Activated CD8-positive, alpha-beta T cell treated with anti-CD3 and anti-CD28 coated beads, Interleukin-2, amount 10 ng/mL, durations not matched to agents 7 days and 5 days (primary cell): ENCODE data around the gene GCGR. TPM values are rescaled to one million over a fixed set of nuclear protein-coding genes. Genes with fewer than 3 reads are reported as not detected.

Experiments used
- ATAC-seq: fragments of 150-1000 bp; cut with Tn5 transposase; one replicate; pipeline ENCODE4 v1.10.0; 2021; ENCODE audit warnings: moderate library complexity
- CTCF ChIA-PET: fragments of 350-600 bp; sonication (Branson Sonifier 250); formaldehyde crosslinking; loops from one replicate; lab custom pipeline; 2021; ENCODE audit warnings: antibody characterized with exemption; lab: Charles Lee
- POLR2A ChIA-PET: fragments of 350-600 bp; sonication (Branson Sonifier 250); formaldehyde crosslinking; loops from one replicate; lab custom pipeline; 2021; ENCODE audit warnings: antibody characterized with exemption; lab: Charles Lee
- DNase-seq: peaks from one replicate; pipeline ENCODE4 v3.0.0-alpha.2; 2020
- H3K27ac Mint-ChIP-seq: one replicate; pipeline ENCODE4 v1.8.0; 2021; ENCODE audit warnings: mild to moderate bottlenecking, mixed read lengths
- H3K27me3 Mint-ChIP-seq: one replicate; pipeline ENCODE4 v1.8.0; 2021; ENCODE audit warnings: low read depth, mixed read lengths
- H3K36me3 Mint-ChIP-seq: one replicate; pipeline ENCODE4 v1.8.0; 2021; ENCODE audit warnings: low read depth, mixed read lengths
- H3K4me1 Mint-ChIP-seq: one replicate; pipeline ENCODE4 v1.8.0; 2021; ENCODE audit warnings: low read depth, mixed read lengths
- H3K4me3 Mint-ChIP-seq: one replicate; pipeline ENCODE4 v1.8.0; 2021; ENCODE audit warnings: mild to moderate bottlenecking, mixed read lengths
- H3K9me3 Mint-ChIP-seq: one replicate; pipeline ENCODE4 v1.8.0; 2022; ENCODE audit warnings: mixed read lengths; ENCODE audit not compliant: insufficient read depth
- total RNA-seq, 2 experiments: library from RNA; stranded (reverse); gene quantifications; one replicate each; pipeline ENCODE4 v1.2.3, GENCODE V29; 2021

Gene GCGR
- total RNA-seq, 2 experiments from 2014 or later: not detected

GRCh38 chr17:81846743-81847689, 43.1 kb downstream of the GCGR start:
- Mint-ChIP-seq H3K9me3 (no peaks in the 10 kb centered on the region), H3K4me1 (no peaks in the 10 kb centered on the region), H3K27ac (no peak overlapping the region), H3K36me3 (peaks cover 54% of the 10 kb centered on the region), H3K4me3 (no peak overlapping the region), H3K27me3 (no peaks in the 10 kb centered on the region)
- ATAC-seq: no peak
- no peak for DNase-seq
- ChIA-PET CTCF (no interaction called here), POLR2A (interaction anchor here (0.9 kb wide), 1 partner anchor 12 kb away, joined by 3 read pairs; no protein-coding TSS in a partner anchor)

- no peaks in the 10 kb centered on the region for H3K9me3 Mint-ChIP-seq
- ATAC-seq: no peak
- peaks cover 2% of the 10 kb centered on the region for H3K4me1 Mint-ChIP-seq
- peaks cover 60% of the 10 kb centered on the region for H3K36me3 Mint-ChIP-seq
- no peaks in the 10 kb centered on the region for H3K27me3 Mint-ChIP-seq
- ChIA-PET POLR2A (no interaction called here), CTCF (no interaction called here)
- H3K27ac Mint-ChIP-seq: no peak overlapping the region
- DNase-seq: no peak
- no peak overlapping the region for H3K4me3 Mint-ChIP-seq
Observed at GRCh38 chr17:81849457-81849856, 45.5 kb downstream of the GCGR start.

GRCh38 chr17:81851423-81851822, 47.5 kb downstream of the GCGR start:
- POLR2A ChIA-PET: interaction anchor here (1.6 kb wide), 1 partner anchor 12 kb away, joined by 4 read pairs; no protein-coding TSS in a partner anchor
- no peak overlapping the region for H3K27ac Mint-ChIP-seq
- H3K27me3 Mint-ChIP-seq: no peaks in the 10 kb centered on the region
- CTCF ChIA-PET: no interaction called here
- DNase-seq (no peak), ATAC-seq (no peak)
- no peaks in the 10 kb centered on the region for H3K9me3 Mint-ChIP-seq
- no peak overlapping the region for H3K4me3 Mint-ChIP-seq
- peaks cover 56% of the 10 kb centered on the region for H3K36me3 Mint-ChIP-seq
- peaks cover 11% of the 10 kb centered on the region for H3K4me1 Mint-ChIP-seq

- no peak overlapping the region for H3K27ac Mint-ChIP-seq
- no peaks in the 10 kb centered on the region for H3K27me3 Mint-ChIP-seq
- H3K4me3 Mint-ChIP-seq: no peak overlapping the region
- peaks cover 53% of the 10 kb centered on the region for H3K36me3 Mint-ChIP-seq
- CTCF ChIA-PET: no interaction called here
- H3K9me3 Mint-ChIP-seq: no peaks in the 10 kb centered on the region
- POLR2A ChIA-PET: interaction anchor here (1.2 to 1.6 kb wide), 2 partner anchors 9 to 12 kb away, joined by 4 read pairs; no protein-coding TSS in a partner anchor
- H3K4me1 Mint-ChIP-seq: peaks cover 12% of the 10 kb centered on the region
- no peak for ATAC-seq
- no peak for DNase-seq
Observed at GRCh38 chr17:81852237-81852636, 48.3 kb downstream of the GCGR start.

- ChIA-PET CTCF (interaction anchor here (0.8 to 1.4 kb wide), 2 partner anchors 23 to 172 kb away, joined by 3 to 4 read pairs; partner anchors contain the start of genes ARL16, HGS and MCRIP1), POLR2A (interaction anchor here (0.6 to 1.4 kb wide), 4 partner anchors 15 to 274 kb away, joined by 3 to 7 read pairs (median 3); partner anchors contain the start of gene MCRIP1)
- Mint-ChIP-seq H3K9me3 (no peaks in the 10 kb centered on the region), H3K4me3 (no peak overlapping the region), H3K27me3 (no peaks in the 10 kb centered on the region), H3K27ac (no peak overlapping the region), H3K36me3 (peaks cover 73% of the 10 kb centered on the region), H3K4me1 (peaks cover 36% of the 10 kb centered on the region)
- no peak for ATAC-seq
- no peak for DNase-seq
Observed at GRCh38 chr17:81854974-81855774, 51.2 kb downstream of the GCGR start.

- H3K9me3 Mint-ChIP-seq: no peaks in the 10 kb centered on the region
- ChIA-PET POLR2A (interaction anchor here (1.2 to 1.9 kb wide), 3 partner anchors 11 to 14 kb away, joined by 3 to 8 read pairs (median 7); no protein-coding TSS in a partner anchor), CTCF (interaction anchor here (2.0 kb wide), 1 partner anchor 11 kb away, joined by 11 read pairs; no protein-coding TSS in a partner anchor)
- DNase-seq: no peak
- no peaks in the 10 kb centered on the region for H3K27me3 Mint-ChIP-seq
- H3K27ac Mint-ChIP-seq: no peak overlapping the region
- ATAC-seq: no peak
- H3K4me3 Mint-ChIP-seq: peak overlapping the region; percentile 86
- peaks cover 64% of the 10 kb centered on the region for H3K36me3 Mint-ChIP-seq
- H3K4me1 Mint-ChIP-seq: peaks cover 44% of the 10 kb centered on the region
Observed at GRCh38 chr17:81858170-81858966, 54.4 kb downstream of the GCGR start.

GRCh38 chr17:81858967-81859905, 55.3 kb downstream of the GCGR start:
- Mint-ChIP-seq H3K4me3 (peak overlapping the region; percentile 86), H3K27ac (peak overlapping the region; percentile 88), H3K4me1 (peaks cover 48% of the 10 kb centered on the region), H3K36me3 (peaks cover 64% of the 10 kb centered on the region), H3K9me3 (no peaks in the 10 kb centered on the region), H3K27me3 (no peaks in the 10 kb centered on the region)
- ATAC-seq (no peak), DNase-seq (peak; percentile 37)
- CTCF ChIA-PET: interaction anchor here (2.0 kb wide), 1 partner anchor 10 kb away, joined by 11 read pairs; no protein-coding TSS in a partner anchor
- POLR2A ChIA-PET: interaction anchor here (0.9 to 1.9 kb wide), 6 partner anchors 11 to 178 kb away, joined by 3 to 8 read pairs (median 4); partner anchors contain the start of genes DCXR and MRPL12

- ATAC-seq: peak; percentile 40
- Mint-ChIP-seq H3K27me3 (no peaks in the 10 kb centered on the region), H3K4me1 (peaks cover 46% of the 10 kb centered on the region), H3K36me3 (peaks cover 61% of the 10 kb centered on the region), H3K9me3 (no peaks in the 10 kb centered on the region), H3K4me3 (peak within 1 kb of the TSS; percentile 96), H3K27ac (peak within 1 kb of the TSS; percentile 99)
- no peak for DNase-seq
- ChIA-PET POLR2A (interaction anchor here (0.9 to 1.9 kb wide), 10 partner anchors 9 to 178 kb away, joined by 3 to 16 read pairs (median 4); partner anchors contain the start of genes DCXR and MRPL12), CTCF (interaction anchor here (1.7 to 2.0 kb wide), 2 partner anchors 10 kb away, joined by 7 to 11 read pairs; no protein-coding TSS in a partner anchor)
Observed at GRCh38 chr17:81859906-81860755, 56.2 kb downstream of the GCGR start, which contains the start of gene P4HB. Gene P4HB, minus strand, starts transcription at chr17:81860535. Its CDS starts 64 bp downstream, at chr17:81860471.
